Kidney (tissue), 14 donors: ENCODE results near the gene CST3. TPM values are rescaled to one million over a fixed set of nuclear protein-coding genes. Genes with fewer than 3 reads are reported as not detected.

ENCODE experiments used
- DNase-seq, 5 donors: peaks; one replicate each; pipeline ENCODE4 v3.0.0-alpha.2; 2013 to 2020
- FAIRE-seq: peaks from 2 replicates; lab custom pipeline; 2012; peaks lifted over from hg19 to GRCh38; lab: Jason Lieb, UNC
- H3K27ac ChIP-seq, 2 donors: one replicate each; pipeline ENCODE4 v1.7.0; 2013; ENCODE audit warnings: low read depth in 2 of 2, low read length in 2 of 2, inconsistent platforms in 1 of 2
- H3K27me3 ChIP-seq: one replicate; pipeline ENCODE4 v1.7.1; 2013; ENCODE audit warnings: low read length, inconsistent platforms; ENCODE audit not compliant: control insufficient read depth, insufficient read depth
- H3K36me3 ChIP-seq, 3 donors: one replicate each; pipeline versions ENCODE4 v1.7.0 to v1.7.1; 2013; ENCODE audit warnings: low read length in 3 of 3, control low read depth in 1 of 3, inconsistent platforms in 1 of 3; ENCODE audit not compliant: insufficient read depth in 3 of 3, control insufficient read depth in 2 of 3
- H3K4me1 ChIP-seq, 3 donors: one replicate each; pipeline versions ENCODE4 v1.7.0 to v1.7.1; 2013; ENCODE audit warnings: low read length in 3 of 3, inconsistent platforms in 1 of 3, low read depth in 1 of 3; ENCODE audit not compliant: control insufficient read depth in 2 of 3, insufficient read depth in 2 of 3
- H3K4me3 ChIP-seq, 3 donors: one replicate each; pipeline versions ENCODE4 v1.7.0 to v1.8.1; 2013; ENCODE audit warnings: low read length in 3 of 3, control low read depth in 1 of 3, inconsistent platforms in 1 of 3
- H3K9ac ChIP-seq, 3 donors: one replicate each; pipeline versions ENCODE4 v1.7.0 to v1.7.1; 2013; ENCODE audit warnings: low read length in 3 of 3, control low read depth in 1 of 3, inconsistent platforms in 1 of 3
- H3K9me3 ChIP-seq, 3 donors: one replicate each; pipeline versions ENCODE4 v1.7.0 to v1.7.1; 2013; ENCODE audit warnings: low read length in 3 of 3, control low read depth in 1 of 3, inconsistent platforms in 1 of 3; ENCODE audit not compliant: control insufficient read depth in 2 of 3, insufficient read depth in 1 of 3
- intact Hi-C: fragments of 100-400 bp; cut with DNase I; formaldehyde crosslinking; loops from one replicate; pipeline ENCODE4 v1.11.1; 2022
- polyA plus RNA-seq: library from polyadenylated mRNA; stranded (reverse); fragments of 350-450 nt; fragmentation: Illumina TruSeq; extraction: RNeasy Lipid Tissue Mini Kit (QIAGEN cat#74804); gene quantifications from one replicate; pipeline ENCODE4 v1.2.3, GENCODE V29; 2014; ENCODE audit warnings: low read depth, low replicate concordance; ENCODE audit not compliant: insufficient read depth
- total RNA-seq: library from RNA; stranded (reverse); fragmentation: NEBNext Ultra II Directional; extraction: Animal tissue kit (Norgen Biotek cat#: 25700); gene quantifications from one replicate; pipeline ENCODE4 v1.2.1, GENCODE V29; 2021
- TF ChIP-seq, protein P1 (sequence below): IDR thresholded peaks from 3 replicates; pipeline ENCODE4 v1.5.1; 2012; ENCODE audit warnings: mild to moderate bottlenecking, moderate library complexity, borderline replicate concordance; ENCODE audit not compliant: insufficient read depth; ENCODE audit errors: extremely low read depth
- donor health status: control.
- donor health status: control.
- donor health status: control.
- donor health status: control.
- donor health status: control.
- donor health status: DM: yes; HTN: yes; CAD: no.
- donor health status: Normal renal cell carcinoma (clear cell type).

CST3 gene
- total and polyA plus RNA-seq, 2 donors from 2014 or later, result 852 to 942 TPM

- no peak for FAIRE-seq
- Histone ChIP-seq H3K4me3 (no peak overlapping the region), H3K9me3 (no peaks in the 10 kb centered on the region), H3K9ac (no peak overlapping the region), H3K27ac (no peak overlapping the region), H3K4me1 (no peaks in the 10 kb centered on the region), H3K36me3 (no peaks in the 10 kb centered on the region), H3K27me3 (no peaks in the 10 kb centered on the region)
- DNase-seq, result no peak
- TF ChIP-seq, protein P1, sequence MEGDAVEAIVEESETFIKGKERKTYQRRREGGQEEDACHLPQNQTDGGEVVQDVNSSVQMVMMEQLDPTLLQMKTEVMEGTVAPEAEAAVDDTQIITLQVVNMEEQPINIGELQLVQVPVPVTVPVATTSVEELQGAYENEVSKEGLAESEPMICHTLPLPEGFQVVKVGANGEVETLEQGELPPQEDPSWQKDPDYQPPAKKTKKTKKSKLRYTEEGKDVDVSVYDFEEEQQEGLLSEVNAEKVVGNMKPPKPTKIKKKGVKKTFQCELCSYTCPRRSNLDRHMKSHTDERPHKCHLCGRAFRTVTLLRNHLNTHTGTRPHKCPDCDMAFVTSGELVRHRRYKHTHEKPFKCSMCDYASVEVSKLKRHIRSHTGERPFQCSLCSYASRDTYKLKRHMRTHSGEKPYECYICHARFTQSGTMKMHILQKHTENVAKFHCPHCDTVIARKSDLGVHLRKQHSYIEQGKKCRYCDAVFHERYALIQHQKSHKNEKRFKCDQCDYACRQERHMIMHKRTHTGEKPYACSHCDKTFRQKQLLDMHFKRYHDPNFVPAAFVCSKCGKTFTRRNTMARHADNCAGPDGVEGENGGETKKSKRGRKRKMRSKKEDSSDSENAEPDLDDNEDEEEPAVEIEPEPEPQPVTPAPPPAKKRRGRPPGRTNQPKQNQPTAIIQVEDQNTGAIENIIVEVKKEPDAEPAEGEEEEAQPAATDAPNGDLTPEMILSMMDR, result no peak
- intact Hi-C loops, result no loop called here
Observed at GRCh38 chr20:23679133-23680092, 41.7 kb upstream of the CST3 start.

DNA sequence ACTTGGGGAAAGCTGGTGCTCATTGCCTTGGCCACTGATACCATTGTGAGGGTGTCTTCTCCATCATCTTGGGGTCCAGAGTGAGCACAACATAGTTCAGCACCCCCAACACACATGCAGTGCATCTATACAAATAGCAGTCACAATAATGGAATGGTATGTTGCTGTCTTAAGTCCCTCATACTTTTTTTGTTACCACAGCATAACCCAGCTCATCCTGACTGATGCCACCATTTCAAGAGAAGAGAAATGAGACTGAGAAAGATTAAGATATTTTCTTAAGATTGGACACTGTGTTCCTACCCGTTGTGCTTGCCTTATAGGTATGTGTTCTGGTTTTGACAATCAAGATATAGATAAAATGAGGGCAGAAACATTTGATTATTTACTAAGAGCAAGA is 35.5 kb upstream of the CST3 start:
- intact Hi-C loops, result no loop called here
- DNase-seq (no peak), FAIRE-seq (no peak)
- no peaks in the 10 kb centered on the region for H3K27me3 ChIP-seq
- no peaks in the 10 kb centered on the region for H3K9me3 ChIP-seq
- no peaks in the 10 kb centered on the region for H3K4me1 ChIP-seq
- TF ChIP-seq, protein P1, result no peak
- H3K27ac ChIP-seq, result no peak overlapping the region
- H3K36me3 ChIP-seq, result no peaks in the 10 kb centered on the region
- H3K4me3 ChIP-seq, result no peak overlapping the region
- no peak overlapping the region for H3K9ac ChIP-seq

GRCh38 chr20:23672158-23672557 is 34.4 kb upstream of the CST3 start:
- H3K36me3 ChIP-seq, result no peaks in the 10 kb centered on the region

More at GRCh38 chr20:23672158-23672557, 34.4 kb upstream of the CST3 start:
- intact Hi-C loops, result no loop called here
- TF ChIP-seq, protein P1, result no peak
- no peak for FAIRE-seq
- DNase-seq, result no peak
- H3K9me3 ChIP-seq, result no peaks in the 10 kb centered on the region
- H3K9ac ChIP-seq, result no peak overlapping the region
- H3K4me3 ChIP-seq, result no peak overlapping the region
- no peak overlapping the region for H3K27ac ChIP-seq
- H3K4me1 ChIP-seq, result no peaks in the 10 kb centered on the region
- H3K27me3 ChIP-seq, result no peaks in the 10 kb centered on the region
